GM23248 (cell line): ENCODE data around the gene TAP1. TPM values are rescaled to one million over a fixed set of nuclear protein-coding genes. Genes with fewer than 3 reads are reported as not detected.

ENCODE experiments used
- DNase-seq: peaks from one replicate; pipeline ENCODE4 v3.0.0-alpha.2; 2015
- H2AFZ ChIP-seq: fragments of 200-600 bp; sonication (generic); 2 replicates; pipeline ENCODE4 v1.6.1; 2016; ENCODE audit warnings: antibody characterized with exemption
- H3F3A ChIP-seq: fragments of 200-600 bp; sonication (generic); 2 replicates; pipeline ENCODE4 v1.6.1; 2016; ENCODE audit warnings: mild to moderate bottlenecking, antibody characterized with exemption, mixed run types; ENCODE audit not compliant: insufficient read depth
- H3K27ac ChIP-seq: fragments of 200-600 bp; sonication (generic); 2 replicates; pipeline ENCODE4 v1.5.1; 2016; ENCODE audit warnings: mild to moderate bottlenecking
- H3K27me3 ChIP-seq: fragments of 200-600 bp; sonication (generic); replicated peaks from 2 replicates; pipeline ENCODE4 v1.6.1; 2016; ENCODE audit warnings: mild to moderate bottlenecking; ENCODE audit not compliant: insufficient read depth
- H3K36me3 ChIP-seq: fragments of 200-600 bp; sonication (generic); 2 replicates; pipeline ENCODE4 v1.6.1; 2016; ENCODE audit warnings: low read depth, mild to moderate bottlenecking
- H3K4me1 ChIP-seq: fragments of 200-600 bp; sonication (generic); 2 replicates; pipeline ENCODE4 v1.6.1; 2016; ENCODE audit warnings: mild to moderate bottlenecking; ENCODE audit not compliant: insufficient read depth
- H3K4me2 ChIP-seq: fragments of 200-600 bp; sonication (generic); one replicate; pipeline ENCODE4 v1.6.1; 2016; ENCODE audit warnings: mild to moderate bottlenecking; ENCODE audit not compliant: unreplicated experiment
- H3K4me3 ChIP-seq: fragments of 200-600 bp; sonication (generic); 2 replicates; pipeline ENCODE4 v1.5.1; 2016; ENCODE audit warnings: mild to moderate bottlenecking
- H3K79me2 ChIP-seq: fragments of 200-600 bp; sonication (generic); 2 replicates; pipeline ENCODE4 v1.6.1; 2016; ENCODE audit warnings: mild to moderate bottlenecking; ENCODE audit not compliant: insufficient read depth
- H3K9ac ChIP-seq: fragments of 200-600 bp; sonication (generic); 2 replicates; pipeline ENCODE4 v1.6.1; 2016; ENCODE audit warnings: mild to moderate bottlenecking
- H3K9me2 ChIP-seq: fragments of 200-600 bp; sonication (generic); 2 replicates; pipeline ENCODE4 v1.6.1; 2016; ENCODE audit warnings: mixed run types, mild to moderate bottlenecking, moderate library complexity; ENCODE audit not compliant: insufficient read depth
- H3K9me3 ChIP-seq: fragments of 200-600 bp; sonication (generic); one replicate; pipeline ENCODE4 v1.6.1; 2017; ENCODE audit warnings: low read depth
- H4K20me1 ChIP-seq: fragments of 200-600 bp; sonication (generic); 2 replicates; pipeline ENCODE4 v1.6.0; 2016; ENCODE audit not compliant: insufficient read depth
- EZH2 ChIP-seq: fragments of 200-600 bp; sonication (generic); IDR thresholded peaks from 2 replicates; pipeline ENCODE4 v1.6.1; 2018; ENCODE audit warnings: antibody characterized with exemption, mild to moderate bottlenecking; ENCODE audit not compliant: insufficient read depth, poor library complexity, severe bottlenecking
- EZH2phosphoT487 ChIP-seq: fragments of 200-600 bp; sonication (generic); IDR thresholded peaks from 2 replicates; pipeline ENCODE4 v1.6.1; 2018; ENCODE audit warnings: antibody characterized with exemption, moderate library complexity, mild to moderate bottlenecking, low read depth; ENCODE audit not compliant: insufficient read depth
- WGBS, 2 experiments: methylation state at CpG; one replicate each; pipeline ENCODE4 v1.1.6; 2015 to 2017; ENCODE audit warnings: low lambda C conversion rate in 2 of 2, low coverage in 1 of 2; ENCODE audit errors: missing lambda C conversion rate in 2 of 2; 5-methylcytosine and 5-hydroxymethylcytosine counted together
- in situ Hi-C: fragments of 300-500 bp; cut with MboI; formaldehyde crosslinking; loops from 2 replicates; pipeline ENCODE4 v1.15.0; 2020
- polyA plus RNA-seq: library from polyadenylated mRNA; unstranded; fragments of >200 nt; fragmentation: Nextera tagmentation; extraction: Ambion mirVana; gene quantifications from 2 replicates; pipeline ENCODE4 v1.2.1, GENCODE V29; 2016
- total RNA-seq: library from RNA; depleted of rRNA; stranded (reverse); fragments of >200 nt; shearing (Covaris generic); gene quantifications from 2 replicates; pipeline ENCODE4 v1.2.3, GENCODE V29; 2014

TAP1 gene
- total and polyA plus RNA-seq, 2 experiments from 2014 or later = 27.5 to 29.8 TPM

- no peaks in the 10 kb centered on the region for H4K20me1 ChIP-seq
These were observed 16.6 kb downstream of the TAP1 start for GRCh38 chr6:32836873-32837272.

GRCh38 chr6:32835167-32835893 lies 18.2 kb downstream of the TAP1 start:
- H3K4me2 ChIP-seq = no peak overlapping the region
- H3K27ac ChIP-seq = no peak overlapping the region
- H3K9me2 ChIP-seq = no peaks in the 10 kb centered on the region
- DNase-seq = no peak
- peaks cover 8% of the 10 kb centered on the region; the same call in 1 of the 2 replicates for H3K4me1 ChIP-seq
- no peak overlapping the region for H2AFZ ChIP-seq
- H3K9ac ChIP-seq = no peak overlapping the region
- H3K27me3 ChIP-seq = no peaks in the 10 kb centered on the region
- H3K79me2 ChIP-seq = 0 out of 2 replicates have a peak, but pooled peaks cover 4% of the 10 kb centered on the region
- no peaks in the 10 kb centered on the region for H3K36me3 ChIP-seq
- no peak overlapping the region for H3K4me3 ChIP-seq
- no peaks in the 10 kb centered on the region for H3K9me3 ChIP-seq
- in situ Hi-C loops = no loop called here
- TF ChIP-seq EZH2 = no peak
- no peak for TF ChIP-seq EZH2phosphoT487
- 95 to 96% methylated on average over 16 of the region's 16 CpGs for WGBS, 2 experiments
- H4K20me1 ChIP-seq = no peaks in the 10 kb centered on the region
- peaks cover 15% of the 10 kb centered on the region for H3F3A ChIP-seq

More at GRCh38 chr6:32836873-32837272, 16.6 kb downstream of the TAP1 start:
- H3K79me2 ChIP-seq = 0 out of 2 replicates have a peak, but pooled peaks cover 4% of the 10 kb centered on the region
- no peak overlapping the region for H2AFZ ChIP-seq
- H3K4me1 ChIP-seq = peaks cover 8% of the 10 kb centered on the region; the same call in 1 of the 2 replicates
- no peak overlapping the region for H3K4me2 ChIP-seq
- H3F3A ChIP-seq = peaks cover 17% of the 10 kb centered on the region
- in situ Hi-C loops = no loop called here
- H3K9me3 ChIP-seq = no peaks in the 10 kb centered on the region
- no peaks in the 10 kb centered on the region for H3K27me3 ChIP-seq
- H3K9me2 ChIP-seq = no peaks in the 10 kb centered on the region
- TF ChIP-seq EZH2 (no peak), EZH2phosphoT487 (no peak)
- WGBS, 2 experiments = 97 to 98% methylated on average over 2 of the region's 2 CpGs
- DNase-seq = no peak
- H3K9ac ChIP-seq = no peak overlapping the region
- H3K27ac ChIP-seq = no peak overlapping the region
- H3K4me3 ChIP-seq = no peak overlapping the region
- no peaks in the 10 kb centered on the region for H3K36me3 ChIP-seq

GRCh38 chr6:32833664-32834063 lies 19.8 kb downstream of the TAP1 start:
- 97 to 98% methylated on average over 5 of the region's 5 CpGs for WGBS, 2 experiments
- H2AFZ ChIP-seq = no peak overlapping the region
- in situ Hi-C loops = no loop called here

GRCh38 chr6:32832535-32832934 lies 21.0 kb downstream of the TAP1 start:
- no peak for TF ChIP-seq EZH2phosphoT487
- no peak for TF ChIP-seq EZH2
- Histone ChIP-seq H3K79me2 (0 out of 2 replicates have a peak, but pooled peaks cover 4% of the 10 kb centered on the region), H4K20me1 (no peaks in the 10 kb centered on the region), H3K27me3 (no peaks in the 10 kb centered on the region), H3K36me3 (no peaks in the 10 kb centered on the region), H3K27ac (no peak overlapping the region), H3K9me2 (no peaks in the 10 kb centered on the region), H3K9me3 (no peaks in the 10 kb centered on the region), H2AFZ (no peak overlapping the region), H3K9ac (no peak overlapping the region), H3K4me2 (no peak overlapping the region), H3K4me3 (no peak overlapping the region), H3K4me1 (peaks cover 7% of the 10 kb centered on the region; the same call in 1 of the 2 replicates), H3F3A (no peaks in the 10 kb centered on the region)
- in situ Hi-C loops = no loop called here
- DNase-seq = no peak
- 90 to 91% methylated on average over 13 of the region's 13 CpGs for WGBS, 2 experiments

More at GRCh38 chr6:32833664-32834063, 19.8 kb downstream of the TAP1 start:
- Histone ChIP-seq H4K20me1 (no peaks in the 10 kb centered on the region), H3F3A (no peaks in the 10 kb centered on the region), H3K4me2 (no peak overlapping the region), H3K9me3 (no peaks in the 10 kb centered on the region), H3K9me2 (no peaks in the 10 kb centered on the region), H3K4me1 (peaks cover 8% of the 10 kb centered on the region; the same call in 1 of the 2 replicates), H3K4me3 (no peak overlapping the region), H3K36me3 (no peaks in the 10 kb centered on the region), H3K27ac (no peak overlapping the region), H3K9ac (no peak overlapping the region), H3K27me3 (no peaks in the 10 kb centered on the region), H3K79me2 (0 out of 2 replicates have a peak, but pooled peaks cover 4% of the 10 kb centered on the region)
- DNase-seq = no peak
- TF ChIP-seq EZH2 (no peak), EZH2phosphoT487 (no peak)
